ENCODE results near the gene KCNH1.

KCNH1 gene

GRCh38 chr1:210706246-210706645 is 427.7 kb downstream of the KCNH1 start:
- no peak for DNase-seq

GRCh38 chr1:210705086-210705485 is 428.9 kb downstream of the KCNH1 start:
- DNase-seq: no peak

- DNase-seq: no peak
Measured at GRCh38 chr1:210703593-210703992, 430.4 kb downstream of the KCNH1 start.

GRCh38 chr1:210702506-210702905 is 431.4 kb downstream of the KCNH1 start:
- DNase-seq: no peak

GRCh38 chr1:210700511-210700910 is 433.4 kb downstream of the KCNH1 start:
- DNase-seq: no peak

- no peak for DNase-seq
Measured at GRCh38 chr1:210700083-210700482, 433.9 kb downstream of the KCNH1 start.

- no peak for DNase-seq
Measured at GRCh38 chr1:210698661-210699060, 435.3 kb downstream of the KCNH1 start.

- DNase-seq: no peak
Measured at GRCh38 chr1:210697185-210697584, 436.8 kb downstream of the KCNH1 start.

GRCh38 chr1:210696709-210697108 is 437.2 kb downstream of the KCNH1 start:
- no peak for DNase-seq

- no peak for DNase-seq
Measured at GRCh38 chr1:210695026-210695425, 438.9 kb downstream of the KCNH1 start.

- no peak for DNase-seq
Measured at GRCh38 chr1:210692796-210693195, 441.2 kb downstream of the KCNH1 start.

GRCh38 chr1:210691039-210691610 is 442.8 kb downstream of the KCNH1 start:
- DNase-seq: no peak

GRCh38 chr1:210690236-210690635 is 443.7 kb downstream of the KCNH1 start:
- no peak for DNase-seq

- no peak for DNase-seq
Measured at GRCh38 chr1:210689826-210690225, 444.1 kb downstream of the KCNH1 start.

- no peak for DNase-seq
Measured at GRCh38 chr1:210688512-210689234, 445.3 kb downstream of the KCNH1 start.

- DNase-seq: no peak
Measured at GRCh38 chr1:210687582-210688279, 446.2 kb downstream of the KCNH1 start.

- DNase-seq: no peak
Measured at GRCh38 chr1:210686841-210687240, 447.1 kb downstream of the KCNH1 start.

- no peak for DNase-seq
Measured at GRCh38 chr1:210685295-210685650, 448.7 kb downstream of the KCNH1 start.

GRCh38 chr1:210684466-210685294 is 449.3 kb downstream of the KCNH1 start:
- DNase-seq: no peak

- no peak for DNase-seq
Measured at GRCh38 chr1:210683403-210684047, 450.4 kb downstream of the KCNH1 start.

- DNase-seq: no peak
Measured at GRCh38 chr1:210681158-210681557, 452.8 kb downstream of the KCNH1 start.

GRCh38 chr1:210678306-210678705 is 455.6 kb downstream of the KCNH1 start:
- no peak for DNase-seq

GRCh38 chr1:210677533-210677932 is 456.4 kb downstream of the KCNH1 start:
- DNase-seq: no peak

Measured in CD4-positive, alpha-beta T cell treated with Interleukin-4 for 1 hour (primary cell).